AG04449 (cell line): ENCODE results near the gene KCNA2.

ENCODE experiments used
- CTCF ChIA-PET: fragments of 350-600 bp; formaldehyde crosslinking; extraction: SDS; loops from one replicate; lab custom pipeline; 2021; ENCODE audit warnings: antibody characterized with exemption; lab: Yijun Ruan, JAX
- POLR2A ChIA-PET: fragments of 400-600, 350-600 bp; formaldehyde crosslinking; extraction: SDS; loops from one replicate; lab custom pipeline; 2020; ENCODE audit warnings: antibody characterized with exemption, inconsistent platforms; lab: Yijun Ruan, JAX
- DNase-seq: peaks from one replicate; pipeline ENCODE4 v3.0.0-alpha.2; 2010; ENCODE audit warnings: low read depth, low spot score
- H3K4me3 ChIP-seq: 2 replicates; pipeline ENCODE4 v1.5.1; 2011; ENCODE audit warnings: low read depth, mild to moderate bottlenecking, control low read depth, low read length
- TF ChIP-seq, protein P1 (sequence below): IDR thresholded peaks from one replicate; pipeline ENCODE4 v1.5.1; 2011; ENCODE audit warnings: mild to moderate bottlenecking, moderate library complexity, low read length, control low read depth, inconsistent platforms; ENCODE audit not compliant: insufficient read depth; ENCODE audit errors: missing control alignments

Gene KCNA2

DNA sequence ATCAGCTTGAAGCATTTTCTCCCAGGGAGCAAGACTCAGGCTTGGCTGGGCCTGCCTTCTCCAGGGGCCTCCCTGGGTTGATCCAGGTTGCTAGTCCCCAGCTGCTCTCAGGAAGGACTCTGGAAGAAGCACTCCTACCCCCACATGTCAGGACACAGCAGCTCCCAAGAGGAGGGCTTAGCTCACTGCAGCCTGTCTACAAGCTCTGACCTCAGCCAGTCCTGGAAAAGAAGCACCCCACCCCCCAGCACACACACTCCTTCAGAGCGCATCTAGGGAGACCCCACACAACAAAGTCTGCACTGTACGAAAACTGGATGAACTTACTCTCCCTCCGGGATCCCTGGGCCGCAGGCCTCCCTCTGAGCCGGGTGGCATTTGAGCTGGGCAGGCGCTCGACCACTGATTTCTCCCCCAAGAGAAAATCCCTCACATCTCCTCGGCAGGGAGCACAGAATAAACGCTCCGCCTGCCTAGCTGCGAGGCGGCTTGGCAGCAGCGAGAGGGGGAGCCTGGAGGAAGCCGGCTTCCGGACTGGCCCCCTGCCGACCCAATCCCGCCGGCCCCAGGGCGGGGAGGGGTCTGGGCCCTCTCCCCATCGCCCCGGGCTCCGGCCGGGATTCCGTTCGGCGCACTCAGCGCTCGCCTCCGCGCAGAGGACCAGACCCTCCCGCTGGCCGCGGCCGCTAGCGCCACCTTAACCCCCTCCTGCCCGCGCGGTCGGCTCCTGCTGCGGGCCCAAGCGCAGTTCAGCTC, at the start of gene KCNA2:
Gene KCNA2 (minus strand): TSS at position 458 of the 756 bp plus-strand sequence. CDS start 1,576 bp downstream, outside the sequence.
- CTCF ChIA-PET: interaction anchor here (0.6 to 4.1 kb wide), 6 partner anchors 8 to 57 kb away, joined by 3 to 16 read pairs (median 4); no protein-coding TSS in a partner anchor
- DNase-seq: no peak
- TF ChIP-seq, protein P1, sequence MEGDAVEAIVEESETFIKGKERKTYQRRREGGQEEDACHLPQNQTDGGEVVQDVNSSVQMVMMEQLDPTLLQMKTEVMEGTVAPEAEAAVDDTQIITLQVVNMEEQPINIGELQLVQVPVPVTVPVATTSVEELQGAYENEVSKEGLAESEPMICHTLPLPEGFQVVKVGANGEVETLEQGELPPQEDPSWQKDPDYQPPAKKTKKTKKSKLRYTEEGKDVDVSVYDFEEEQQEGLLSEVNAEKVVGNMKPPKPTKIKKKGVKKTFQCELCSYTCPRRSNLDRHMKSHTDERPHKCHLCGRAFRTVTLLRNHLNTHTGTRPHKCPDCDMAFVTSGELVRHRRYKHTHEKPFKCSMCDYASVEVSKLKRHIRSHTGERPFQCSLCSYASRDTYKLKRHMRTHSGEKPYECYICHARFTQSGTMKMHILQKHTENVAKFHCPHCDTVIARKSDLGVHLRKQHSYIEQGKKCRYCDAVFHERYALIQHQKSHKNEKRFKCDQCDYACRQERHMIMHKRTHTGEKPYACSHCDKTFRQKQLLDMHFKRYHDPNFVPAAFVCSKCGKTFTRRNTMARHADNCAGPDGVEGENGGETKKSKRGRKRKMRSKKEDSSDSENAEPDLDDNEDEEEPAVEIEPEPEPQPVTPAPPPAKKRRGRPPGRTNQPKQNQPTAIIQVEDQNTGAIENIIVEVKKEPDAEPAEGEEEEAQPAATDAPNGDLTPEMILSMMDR: no peak
- POLR2A ChIA-PET: no interaction called here
- peak within 1 kb of the TSS; percentile 23 for H3K4me3 ChIP-seq

DNA sequence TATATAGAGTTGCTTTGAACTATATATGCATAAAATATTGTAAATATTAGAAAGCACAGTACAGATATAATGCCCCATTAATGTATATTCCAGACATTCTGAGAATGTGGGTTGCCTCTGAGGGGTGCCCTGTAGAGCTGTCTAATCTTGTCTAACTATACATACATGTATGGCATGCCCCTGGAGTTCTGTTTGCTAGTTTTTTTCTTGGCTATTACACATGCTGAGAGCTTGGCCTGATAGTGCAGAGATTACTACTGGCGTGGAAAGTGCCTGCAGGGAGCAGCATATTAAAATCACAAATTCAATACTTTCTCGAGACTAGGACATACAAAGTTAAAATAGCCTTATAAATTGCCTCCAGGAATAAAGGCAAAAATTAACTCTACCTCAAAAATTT, 44.5 kb upstream of the KCNA2 start:
- no peak overlapping the region for H3K4me3 ChIP-seq
- POLR2A ChIA-PET: no interaction called here
- CTCF ChIA-PET: no interaction called here
- DNase-seq: no peak
- TF ChIP-seq, protein P1: no peak

DNA sequence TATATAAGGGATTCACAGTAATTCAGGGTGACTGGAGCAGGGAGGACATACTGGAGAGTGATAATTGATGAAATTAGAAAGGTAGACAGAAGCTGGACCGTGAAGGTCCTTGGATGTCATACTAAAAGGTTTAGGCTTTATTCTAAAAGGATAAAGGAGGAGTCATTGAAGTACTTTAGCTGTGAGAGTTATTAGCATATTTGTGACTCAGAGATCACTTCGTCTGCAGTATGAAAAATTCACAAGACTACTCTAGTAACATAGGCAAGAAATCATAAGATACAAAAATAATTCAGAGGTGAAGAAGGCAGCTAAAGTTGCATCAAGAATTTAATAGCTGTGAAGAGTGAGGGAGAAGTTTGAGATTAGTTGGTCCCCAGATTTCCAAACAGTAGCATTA, 42.3 kb upstream of the KCNA2 start:
- no peak overlapping the region for H3K4me3 ChIP-seq
- CTCF ChIA-PET: interaction anchor here (0.9 to 1.2 kb wide), 2 partner anchors 14 to 29 kb away, joined by 3 to 7 read pairs; no protein-coding TSS in a partner anchor
- DNase-seq: no peak
- POLR2A ChIA-PET: no interaction called here
- TF ChIP-seq, protein P1: no peak

DNA sequence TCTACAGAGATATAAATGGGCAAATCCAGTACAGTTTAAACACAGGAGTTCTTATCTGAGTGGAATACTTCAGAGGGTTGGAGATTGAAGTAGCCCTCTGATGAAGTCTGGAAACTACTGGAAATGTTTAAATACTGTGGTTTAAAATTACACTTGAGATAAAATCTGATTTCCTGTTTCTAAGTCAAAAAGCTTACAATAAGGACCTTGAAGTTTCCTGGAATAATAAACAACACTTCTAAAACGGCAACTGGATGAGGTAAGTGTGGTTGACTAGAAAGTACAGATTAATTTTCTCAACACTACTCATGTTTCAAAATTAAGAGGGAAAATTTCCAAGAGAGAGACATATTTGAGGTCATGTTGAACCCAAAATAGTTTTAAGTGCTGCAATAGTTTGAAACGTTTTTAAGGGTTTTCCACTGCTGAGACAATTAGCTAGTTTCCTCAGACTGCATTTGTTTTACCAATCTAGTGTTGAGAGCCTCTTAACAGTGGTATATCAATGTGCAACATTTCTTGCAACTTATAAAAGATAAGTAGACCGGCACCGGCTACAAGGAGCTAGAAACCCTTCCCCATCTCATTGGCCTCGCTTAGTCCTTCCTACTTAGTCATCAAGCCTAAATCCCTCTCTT, 41.2 kb upstream of the KCNA2 start:
- POLR2A ChIA-PET: no interaction called here
- no peak for DNase-seq
- H3K4me3 ChIP-seq: no peak overlapping the region
- CTCF ChIA-PET: interaction anchor here (1.1 to 2.3 kb wide), 2 partner anchors 134 to 136 kb away, joined by 4 to 6 read pairs; no protein-coding TSS in a partner anchor
- TF ChIP-seq, protein P1: no peak

DNA sequence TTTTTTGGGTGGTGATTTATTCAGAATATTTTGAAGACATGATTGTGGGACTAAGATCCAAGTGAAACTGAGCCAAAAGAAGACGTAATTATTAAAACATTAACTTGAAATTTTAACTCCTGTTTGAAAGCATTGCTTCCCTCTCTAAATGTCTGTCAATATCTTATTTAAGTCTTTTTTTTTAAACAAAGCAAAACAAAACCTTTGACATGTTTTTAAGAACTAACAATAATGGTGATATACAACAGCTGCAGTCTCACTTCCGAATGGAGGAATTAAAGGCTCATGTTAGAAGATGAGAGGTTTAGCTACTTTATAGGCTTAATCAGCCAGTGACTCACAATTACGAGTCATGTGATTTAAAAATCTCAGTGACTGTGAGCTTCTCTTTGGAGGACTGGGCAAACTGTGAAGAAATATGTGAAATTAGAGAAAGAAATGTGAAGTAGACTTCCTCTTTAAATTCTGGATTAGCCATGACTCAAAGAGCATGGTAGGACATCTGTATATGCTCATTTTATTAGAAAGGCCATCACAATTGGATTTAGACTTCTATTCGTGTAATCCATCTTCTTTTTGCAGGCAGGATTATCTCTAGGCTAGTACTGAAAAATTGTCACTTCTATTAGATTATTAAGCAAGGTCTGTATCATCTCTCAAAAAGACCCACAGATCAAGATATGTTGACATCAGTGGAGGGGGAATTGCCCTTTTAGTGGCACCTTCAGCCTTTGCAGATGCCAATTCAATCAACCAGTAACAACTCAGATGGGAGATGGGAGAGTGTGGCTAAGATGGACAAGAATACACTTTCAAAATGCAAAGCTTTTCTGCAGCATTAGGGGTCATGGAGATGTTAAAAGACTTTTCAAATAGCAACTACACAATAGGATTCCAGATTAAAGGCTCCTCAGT, 39.9 kb upstream of the KCNA2 start:
- H3K4me3 ChIP-seq: no peak overlapping the region
- no peak for DNase-seq
- TF ChIP-seq, protein P1: no peak
- ChIA-PET POLR2A (no interaction called here), CTCF (interaction anchor here (1.3 to 2.3 kb wide), 3 partner anchors 16 to 137 kb away, joined by 4 to 7 read pairs (median 6); no protein-coding TSS in a partner anchor)
